GM12878 (cell line): ENCODE results near the gene MBNL1. TPM values are rescaled to one million over a fixed set of nuclear protein-coding genes. Genes with fewer than 3 reads are reported as not detected.
A peak's percentile ranks its signal among the peaks of the same experiment; 100 is the strongest.

Experiments used
- ATAC-seq: fragments of 200-7000 bp; cut with Tn5 transposase; 3 replicates; pipeline ENCODE4 v1.9.1; 2020; ENCODE audit warnings: mild to moderate bottlenecking, moderate library complexity
- BruUV-seq: library from RNA; stranded (reverse); fragments of 400-500 nt; replicated peaks from 2 replicates; lab custom pipeline; 2021; lab: Mats Ljungman, UMichigan
- CTCF ChIA-PET: fragments of 300-600 bp; sonication (Branson Sonifier 250); formaldehyde crosslinking; extraction: SDS; loops from one replicate; lab custom pipeline; 2021; ENCODE audit warnings: inconsistent platforms; lab: Yijun Ruan, JAX
- POLR2A ChIA-PET: fragments of 350-600 bp; formaldehyde crosslinking; extraction: SDS; loops from one replicate; lab custom pipeline; 2021; ENCODE audit warnings: inconsistent platforms; lab: Charles Lee
- RAD21 ChIA-PET: fragments of 300-600 bp; sonication (Branson Sonifier 250); formaldehyde crosslinking; loops from one replicate; lab custom pipeline; 2023; ENCODE audit warnings: antibody characterized with exemption; ENCODE audit not compliant: unreplicated experiment; lab: Charles Lee
- SMC1A ChIA-PET: fragments of 300-600 bp; sonication (Branson Sonifier 250); formaldehyde crosslinking; loops from one replicate; lab custom pipeline; 2023; ENCODE audit not compliant: unreplicated experiment, uncharacterized antibody; lab: Charles Lee
- DNase-seq: peaks from one replicate; pipeline ENCODE4 v3.0.0-alpha.2; 2011; ENCODE audit warnings: low read depth, low spot score
- FAIRE-seq: peaks from 3 replicates; lab custom pipeline; 2011; peaks lifted over from hg19 to GRCh38; lab: Jason Lieb, UNC
- H2AFZ ChIP-seq: 2 replicates; pipeline ENCODE4 v1.6.0; 2011; ENCODE audit warnings: low read depth, low read length, control low read depth; ENCODE audit not compliant: control insufficient read depth
- H3K27ac ChIP-seq: 2 replicates; pipeline ENCODE4 v1.5.1; 2011; ENCODE audit warnings: control low read depth; ENCODE audit not compliant: control insufficient read depth, insufficient read depth
- H3K27me3 ChIP-seq, 2 experiments: replicated peaks in 1 of 2; 2 replicates each; pipeline versions ENCODE4 v1.6.0 to v1.6.1; 2011; ENCODE audit warnings: low read length in 1 of 2; ENCODE audit not compliant: control insufficient read depth in 2 of 2, insufficient read depth in 2 of 2
- H3K36me3 ChIP-seq, 2 experiments: 2 replicates each; pipeline ENCODE4 v1.5.1; 2011; ENCODE audit warnings: low read length in 1 of 2; ENCODE audit not compliant: control insufficient read depth in 2 of 2, insufficient read depth in 2 of 2
- H3K4me1 ChIP-seq: 2 replicates; pipeline ENCODE4 v1.6.1; 2011; ENCODE audit warnings: mild to moderate bottlenecking, low read length, moderate library complexity, mixed read lengths; ENCODE audit not compliant: control insufficient read depth, insufficient read depth
- H3K4me2 ChIP-seq: 2 replicates; pipeline ENCODE4 v1.6.0; 2011; ENCODE audit warnings: control low read depth; ENCODE audit not compliant: control insufficient read depth, insufficient read depth
- H3K4me3 ChIP-seq: fragments of 200-600 bp; sonication (generic); 2 replicates; pipeline ENCODE4 v1.5.1; 2016
- H3K79me2 ChIP-seq: 2 replicates; pipeline ENCODE4 v1.6.0; 2011; ENCODE audit warnings: low read length; ENCODE audit not compliant: control insufficient read depth, insufficient read depth
- H3K9ac ChIP-seq: 2 replicates; pipeline ENCODE4 v1.8.0; 2011; ENCODE audit warnings: low read length, control low read depth, mixed read lengths; ENCODE audit not compliant: control insufficient read depth, insufficient read depth
- H3K9me3 ChIP-seq: replicated peaks from 3 replicates; pipeline ENCODE4 v1.5.1; 2011; ENCODE audit warnings: mild to moderate bottlenecking, low read length; ENCODE audit not compliant: control insufficient read depth, insufficient read depth
- H4K20me1 ChIP-seq: 2 replicates; pipeline ENCODE4 v1.6.0; 2011; ENCODE audit not compliant: control insufficient read depth, insufficient read depth
- BCL11A ChIP-seq: IDR thresholded peaks from 2 replicates; pipeline ENCODE4 v1.6.1; 2011; ENCODE audit warnings: low read depth, low read length
- BCL3 ChIP-seq: IDR thresholded peaks from 2 replicates; pipeline ENCODE4 v1.6.1; 2011; ENCODE audit warnings: borderline replicate concordance, low read depth, mild to moderate bottlenecking, moderate library complexity, low read length; ENCODE audit not compliant: insufficient read depth, poor library complexity, severe bottlenecking
- BHLHE40 ChIP-seq, 2 experiments: fragments of 450-650 bp in 1 of 2; IDR thresholded peaks; 2 replicates each; pipeline ENCODE4 v1.6.1; 2011 to 2017; ENCODE audit warnings: low read depth in 2 of 2, borderline replicate concordance in 1 of 2, improper control_type of control experiment in 1 of 2, low read length in 1 of 2, mild to moderate bottlenecking in 1 of 2
- CEBPB ChIP-seq, 2 experiments: fragments of 150-350 bp in 1 of 2; IDR thresholded peaks; 2 replicates each; pipeline ENCODE4 v1.6.1; 2012 to 2014; ENCODE audit warnings: low read depth in 2 of 2, low read length in 2 of 2, borderline replicate concordance in 1 of 2, inconsistent platforms in 1 of 2
- CREM ChIP-seq: IDR thresholded peaks from 2 replicates; pipeline ENCODE4 v1.6.1; 2014; ENCODE audit warnings: antibody characterized with exemption, low read depth
- ELK1 ChIP-seq: IDR thresholded peaks from 2 replicates; pipeline ENCODE4 v1.6.1; 2012; ENCODE audit warnings: low read depth, low read length, improper control_type of control experiment
- IRF4 ChIP-seq: IDR thresholded peaks from 2 replicates; pipeline ENCODE4 v1.6.1; 2011; ENCODE audit warnings: low read depth, low read length
- KAT2A ChIP-seq: conservative IDR thresholded peaks from 2 replicates; pipeline ENCODE4 v1.6.1; 2011; ENCODE audit warnings: low read depth, low read length; ENCODE audit not compliant: control insufficient read depth
- MEF2A ChIP-seq: IDR thresholded peaks from 2 replicates; pipeline ENCODE4 v1.6.1; 2011; ENCODE audit warnings: low read depth, mild to moderate bottlenecking, low read length, moderate library complexity; ENCODE audit not compliant: insufficient read depth
- PAX5 ChIP-seq: IDR thresholded peaks from 2 replicates; pipeline ENCODE4 v1.6.1; 2011; ENCODE audit warnings: low read depth, low read length, borderline replicate concordance
- POLR2AphosphoS5 ChIP-seq: IDR thresholded peaks from 2 replicates; pipeline ENCODE4 v1.6.1; 2011; ENCODE audit warnings: mild to moderate bottlenecking, low read length, inconsistent platforms
- SMAD1 ChIP-seq: fragments of 450-650 bp; IDR thresholded peaks from 2 replicates; pipeline ENCODE4 v1.6.1; 2018; ENCODE audit warnings: mild to moderate bottlenecking, low read depth; ENCODE audit not compliant: partially characterized antibody
- YY1 ChIP-seq: IDR thresholded peaks from 2 replicates; pipeline ENCODE4 v1.6.1; 2011; ENCODE audit warnings: low read depth, mild to moderate bottlenecking, low read length
- ZBTB4 ChIP-seq: fragments of 450-650 bp; formaldehyde crosslinking; IDR thresholded peaks from 2 replicates; pipeline ENCODE4 v1.4.0; 2022; ENCODE audit warnings: mild to moderate bottlenecking, moderate library complexity
- ZZZ3 ChIP-seq: IDR thresholded peaks from 2 replicates; pipeline ENCODE4 v1.6.1; 2011; ENCODE audit warnings: low read depth; ENCODE audit not compliant: control insufficient read depth, insufficient read length
- WGBS: methylation state at CpG from one replicate; pipeline ENCODE4 v1.1.6; 2016; ENCODE audit warnings: low lambda C conversion rate; ENCODE audit not compliant: insufficient replicate concordance, insufficient coverage; ENCODE audit errors: missing lambda C conversion rate; 5-methylcytosine and 5-hydroxymethylcytosine counted together
- in situ Hi-C: fragments of 300-500 bp; cut with MboI; formaldehyde crosslinking; loops from 9 replicates; pipeline ENCODE4 v1.14.3; 2018; ENCODE audit warnings: mixed read lengths
- intact Hi-C: fragments of 100-400 bp; cut with micrococcal nuclease; formaldehyde crosslinking; loops from one replicate; pipeline ENCODE4 v1.14.2; 2022; ENCODE audit not compliant: unreplicated experiment
- polyA plus RNA-seq, 11 experiments: library from polyadenylated mRNA; depleted of rRNA in 4 of 11; unstranded in 6 of 11; stranded (reverse) in 5 of 11; fragments of >200 nt; fragmentation: Nextera tagmentation in 4 of 11; fragmentation: Illumina TruSeq in 1 of 11; extraction: Ambion mirVana in 4 of 11; extraction: Trizol in 1 of 11; gene quantifications; 1 replicate in 1 of 11; 2 replicates in 10 of 11; pipeline versions ENCODE4 v1.2.1 to v1.2.3, GENCODE V29; 2011 to 2016; ENCODE audit warnings: inconsistent platforms in 2 of 11, missing spikeins in 2 of 11, low read depth in 1 of 11
- total RNA-seq, 4 experiments: library from RNA; depleted of rRNA in 3 of 4; stranded (reverse); fragments of >200 nt in 3 of 4; fragmentation: Illumina TruSeq in 1 of 4; extraction: Trizol in 1 of 4; gene quantifications; 2 replicates each; pipeline versions ENCODE4 v1.2.1 to v1.2.3, GENCODE V29; 2013 to 2021
- TF ChIP-seq, protein P1 (sequence below): IDR thresholded peaks from 2 replicates; pipeline ENCODE4 v1.6.1; 2012; ENCODE audit warnings: low read depth, low read length, improper control_type of control experiment

The MBNL1 gene
- total and polyA plus RNA-seq, 10 of the 15 experiments (the other 5 are each of a cell fraction or from before 2014, with no cell fraction given): 59.6 to 337 (median 143) TPM

GRCh38 chr3:152302521-152303021 lies 33.8 kb downstream of the MBNL1 start:
- Histone ChIP-seq H3K9me3 (no peaks in the 10 kb centered on the region; the same call in 2 of the 3 replicates), H4K20me1 (peaks cover 4% of the 10 kb centered on the region; the same call in 1 of the 2 replicates), H2AFZ (no peak overlapping the region; the same call in 1 of the 2 replicates), H3K9ac (no peak overlapping the region), H3K79me2 (peaks cover 97% of the 10 kb centered on the region), H3K27ac (peak overlapping the region; percentile 75; the same call in 1 of the 2 replicates), H3K27me3 (no peaks in the 10 kb centered on the region), H3K4me1 (peaks cover 40% of the 10 kb centered on the region), H3K36me3 (peaks cover 4 to 24% of the 10 kb centered on the region in 2 experiments), H3K4me2 (peak overlapping the region; percentile 92), H3K4me3 (peak overlapping the region; percentile 45; the same call in 1 of the 2 replicates)
- 2% methylated on average over 4 of the region's 4 CpGs for WGBS
- RAD21 ChIA-PET: interaction anchor here (0.8 to 3.9 kb wide), 22 partner anchors 11 to 142 kb away, joined by 3 to 26 read pairs (median 5); partner anchors contain the start of gene MBNL1
- peak; percentile 74 for ATAC-seq
- CTCF ChIA-PET: interaction anchor here (0.6 to 6.5 kb wide), 8 partner anchors 19 to 410 kb away, joined by 3 to 34 read pairs (median 4); no protein-coding TSS in a partner anchor
- no TSS peak for BruUV-seq
- peak; percentile 68 for DNase-seq
- intact Hi-C loops (loop anchor here (2.0 kb wide), 2 partner anchors 20 to 74 kb away; no protein-coding TSS in a partner anchor), in situ Hi-C loops (no loop called here)
- POLR2A ChIA-PET: interaction anchor here (0.6 to 4.4 kb wide), 4 partner anchors 9 to 104 kb away, joined by 3 to 24 read pairs (median 4); no protein-coding TSS in a partner anchor
- peak; percentile 76 for FAIRE-seq
- SMC1A ChIA-PET: interaction anchor here (0.6 to 9.4 kb wide), 21 partner anchors 9 to 141 kb away, joined by 3 to 115 read pairs (median 5); no protein-coding TSS in a partner anchor
- no peak for TF ChIP-seq ELK1
- peak; percentile 36; the same call in 1 of the 2 replicates for TF ChIP-seq IRF4
- peak; percentile 47 to 55; a peak in 2 of 4 replicates for TF ChIP-seq BHLHE40 (IDR thresholded peaks at IDR 0.05; ENCODE audit: borderline replicate concordance in 1 of 2, low read depth in 2 of 2, low read length in 1 of 2)
- peak; percentile 61; the same call in 1 of the 2 replicates for TF ChIP-seq CREM
- no peak for TF ChIP-seq KAT2A
- no peak for TF ChIP-seq ZZZ3
- no peak for TF ChIP-seq PAX5
- TF ChIP-seq SMAD1: no peak
- TF ChIP-seq CEBPB (IDR thresholded peaks at IDR 0.05; ENCODE audit: borderline replicate concordance in 1 of 2, low read depth in 2 of 2, low read length in 2 of 2): no peak
- TF ChIP-seq YY1: peak; percentile 40; the same call in 1 of the 2 replicates
- TF ChIP-seq MEF2A: peak; percentile 97
- TF ChIP-seq BCL3: no peak
- no peak for TF ChIP-seq POLR2AphosphoS5
- TF ChIP-seq, protein P1, sequence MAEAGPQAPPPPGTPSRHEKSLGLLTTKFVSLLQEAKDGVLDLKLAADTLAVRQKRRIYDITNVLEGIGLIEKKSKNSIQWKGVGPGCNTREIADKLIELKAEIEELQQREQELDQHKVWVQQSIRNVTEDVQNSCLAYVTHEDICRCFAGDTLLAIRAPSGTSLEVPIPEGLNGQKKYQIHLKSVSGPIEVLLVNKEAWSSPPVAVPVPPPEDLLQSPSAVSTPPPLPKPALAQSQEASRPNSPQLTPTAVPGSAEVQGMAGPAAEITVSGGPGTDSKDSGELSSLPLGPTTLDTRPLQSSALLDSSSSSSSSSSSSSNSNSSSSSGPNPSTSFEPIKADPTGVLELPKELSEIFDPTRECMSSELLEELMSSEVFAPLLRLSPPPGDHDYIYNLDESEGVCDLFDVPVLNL: no peak
- no peak for TF ChIP-seq ZBTB4 (CRISPR knock-in tag)
- TF ChIP-seq BCL11A: peak; percentile 73; the same call in 1 of the 2 replicates
